Urinary bladder (tissue), 4 donors: ENCODE measurements around the gene NACAD. TPM values are rescaled to one million over a fixed set of nuclear protein-coding genes. Genes with fewer than 3 reads are reported as not detected.
"Not testable (repeated sequence)": the region's sequence is repeated elsewhere in the genome, so short reads cannot be mapped to it uniquely, and the experiment has no call there.

ENCODE experiments used
- DNase-seq: peaks from one replicate; pipeline ENCODE4 v3.0.0-alpha.2; 2015; ENCODE audit errors: extremely low spot score
- H3K27ac ChIP-seq: one replicate; pipeline ENCODE4 v1.5.1; 2013; ENCODE audit warnings: low read depth, mild to moderate bottlenecking, moderate library complexity
- H3K36me3 ChIP-seq: one replicate; pipeline ENCODE4 v1.6.1; 2013; ENCODE audit warnings: mild to moderate bottlenecking, moderate library complexity; ENCODE audit not compliant: insufficient read depth
- H3K4me1 ChIP-seq: one replicate; pipeline ENCODE4 v1.6.1; 2013; ENCODE audit warnings: mild to moderate bottlenecking, moderate library complexity; ENCODE audit not compliant: insufficient read depth
- H3K4me3 ChIP-seq: one replicate; pipeline ENCODE4 v1.5.1; 2013; ENCODE audit warnings: low read depth, low read length
- WGBS: extraction: QIAGEN DNeasy Blood & Tissue Kit; methylation state at CpG from one replicate; pipeline ENCODE4 v1.1.7; 2013; 5-methylcytosine and 5-hydroxymethylcytosine counted together
- polyA plus RNA-seq: library from polyadenylated mRNA; stranded (reverse); fragments of 200-250 nt; gene quantifications from one replicate; pipeline ENCODE4 v1.2.3, GENCODE V29; 2013
- small RNA-seq: library from RNA; depleted of rRNA; stranded (forward); fragments of <200 nt; gene quantifications from one replicate; pipeline ENCODE3, GENCODE V24; 2014
- total RNA-seq: library from RNA; depleted of rRNA; stranded (reverse); fragments of >200 nt; gene quantifications from one replicate; pipeline ENCODE4 v1.2.3, GENCODE V29; 2014
- donor health status: healthy with polysubstance abuse.
- donor health status: healthy.

Gene NACAD
- total and polyA plus RNA-seq, 2 donors, result 1.9 to 7.7 TPM

- not testable (repeated sequence) for H3K4me3 ChIP-seq, H3K36me3 ChIP-seq, H3K4me1 ChIP-seq, DNase-seq, H3K27ac ChIP-seq
- 99% methylated on average over 5 of the region's 5 CpGs for WGBS
Observed at GRCh38 chr7:45034710-45035109, 54.1 kb downstream of the NACAD start.

DNA sequence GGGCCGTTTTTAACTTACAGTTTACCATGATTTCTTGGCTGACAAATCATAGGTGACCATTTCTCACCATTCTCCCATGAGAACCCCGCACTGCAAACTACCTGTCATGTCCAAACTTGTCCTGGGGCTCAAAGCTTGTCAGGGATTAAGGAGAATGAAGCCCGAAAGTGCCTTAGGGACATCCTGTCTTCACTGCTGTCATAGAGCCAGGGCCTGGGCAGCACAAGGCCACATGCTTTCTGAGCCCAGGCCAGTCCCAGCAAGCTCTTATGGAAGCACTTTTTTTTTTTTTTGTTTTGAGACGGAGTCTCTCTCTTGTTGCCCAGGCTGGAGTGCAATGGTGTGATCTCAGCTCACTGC lies 54.9 kb downstream of the NACAD start:
- H3K27ac ChIP-seq, result no peak overlapping the region
- 82% methylated on average over 4 of the region's 4 CpGs for WGBS
- H3K4me3 ChIP-seq, result no peak overlapping the region
- no peak for DNase-seq
- no peaks in the 10 kb centered on the region for H3K4me1 ChIP-seq
- no peaks in the 10 kb centered on the region for H3K36me3 ChIP-seq

DNA sequence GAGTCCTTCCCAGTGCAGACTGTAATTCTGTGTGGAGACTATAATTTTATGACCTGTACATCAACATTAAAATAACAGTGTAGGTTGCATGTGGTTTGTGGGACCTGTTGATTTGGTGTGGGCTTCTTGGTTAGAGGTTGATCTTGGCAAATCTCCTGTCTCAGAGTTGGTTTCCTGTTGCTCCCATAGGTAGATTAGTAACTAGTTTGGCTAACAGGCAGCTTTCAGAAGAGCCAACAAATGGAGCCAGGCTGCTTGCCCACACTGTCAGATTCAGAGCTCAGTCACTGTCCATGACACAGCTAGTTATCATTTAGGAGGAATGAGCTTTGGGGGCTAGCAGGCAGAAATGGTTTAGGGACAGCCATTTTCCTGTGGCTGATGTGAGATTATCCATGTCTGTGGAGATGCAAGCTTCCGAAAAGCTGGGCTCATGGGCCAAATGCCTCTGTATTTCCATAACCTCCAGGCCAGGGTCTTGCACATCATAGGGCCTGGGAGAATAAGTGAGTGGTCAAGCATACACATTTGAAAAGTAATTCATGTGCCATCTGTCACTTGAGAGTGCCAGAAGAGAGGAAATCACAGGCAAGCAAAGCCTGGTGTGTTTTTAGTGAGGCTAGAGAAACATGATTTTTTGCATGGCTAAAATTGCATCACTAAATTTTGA lies 55.4 kb downstream of the NACAD start:
- H3K4me1 ChIP-seq, result no peaks in the 10 kb centered on the region
- H3K27ac ChIP-seq, result no peak overlapping the region
- DNase-seq, result no peak
- WGBS, result 86% methylated on average over 1 of the region's 1 CpG
- H3K36me3 ChIP-seq, result no peaks in the 10 kb centered on the region
- H3K4me3 ChIP-seq, result no peak overlapping the region

DNA sequence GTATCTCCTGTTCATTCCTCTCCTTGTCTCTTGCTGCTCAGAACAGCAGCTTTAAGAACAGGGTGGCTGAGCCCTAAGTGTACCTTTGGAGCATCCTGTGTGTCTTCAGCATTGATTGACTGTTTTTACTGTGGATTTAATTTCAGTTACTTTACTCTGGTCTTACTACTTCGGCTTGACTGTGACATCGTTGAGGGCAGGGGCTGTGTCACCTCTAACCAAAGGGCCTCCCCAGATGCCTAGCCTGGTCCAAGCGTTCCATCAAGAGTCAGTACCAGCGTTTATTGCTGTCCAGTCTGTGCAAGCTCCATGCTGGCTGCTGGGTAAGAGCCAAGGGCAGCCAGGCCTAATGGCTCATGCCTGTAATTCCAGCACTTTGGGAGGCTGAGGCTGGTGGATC lies 56.3 kb downstream of the NACAD start:
- DNase-seq, result no peak
- 83% methylated on average over 4 of the region's 4 CpGs for WGBS

GRCh38 chr7:45031829-45032228 lies 56.9 kb downstream of the NACAD start:
- WGBS, result 70% methylated on average over 4 of the region's 4 CpGs
- H3K36me3 ChIP-seq, result no peaks in the 10 kb centered on the region

More for the DNA sequence above, 56.3 kb downstream of the NACAD start:
- no peak overlapping the region for H3K27ac ChIP-seq
- no peaks in the 10 kb centered on the region for H3K36me3 ChIP-seq
- H3K4me1 ChIP-seq, result no peaks in the 10 kb centered on the region
- H3K4me3 ChIP-seq, result no peak overlapping the region

More at GRCh38 chr7:45031829-45032228, 56.9 kb downstream of the NACAD start:
- Histone ChIP-seq H3K4me3 (no peak overlapping the region), H3K27ac (no peak overlapping the region), H3K4me1 (no peaks in the 10 kb centered on the region)
- DNase-seq, result no peak

Small RNAs within 50 kb of the gene (small RNA-seq; reads per million reads assigned to genes)
- gene SNORA5A, result 2.5 reads per million, percentile 88 among the genes with 10 or more reads in this experiment
- gene SNORA5B, result not detected
- 14.8 reads per million, percentile 95 among the genes with 10 or more reads in this experiment for gene SNORA5C

Other genes starting within 250 kb of the NACAD start
- 173 TPM for gene H2AZ2, start 240.9 kb downstream of the NACAD start, total RNA-seq
- 127 TPM for gene H2AZ2, start 240.9 kb downstream of the NACAD start, polyA plus RNA-seq
- gene PURB, start 203.4 kb downstream of the NACAD start, total RNA-seq, result 54.9 TPM
- 13.3 TPM for gene PURB, start 203.4 kb downstream of the NACAD start, polyA plus RNA-seq
- gene MYO1G, start 110.0 kb downstream of the NACAD start, total RNA-seq, result 1.8 TPM
- 3.6 TPM for gene MYO1G, start 110.0 kb downstream of the NACAD start, polyA plus RNA-seq
- gene CCM2, start 88.8 kb downstream of the NACAD start, total RNA-seq, result 19.5 TPM
- gene CCM2, start 88.8 kb downstream of the NACAD start, polyA plus RNA-seq, result 42.0 TPM
- 41.6 TPM for gene TBRG4, start 22.7 kb upstream of the NACAD start, total RNA-seq
- gene TBRG4, start 22.7 kb upstream of the NACAD start, polyA plus RNA-seq, result 56.5 TPM
- gene RAMP3, start 68.8 kb upstream of the NACAD start, total RNA-seq, result 5.7 TPM
- gene RAMP3, start 68.8 kb upstream of the NACAD start, polyA plus RNA-seq, result 51.4 TPM